GM21367 (cell line): Measurements from ENCODE around the gene ZNF525.
"Not testable (repeated sequence)": the region's sequence is repeated elsewhere in the genome, so short reads cannot be mapped to it uniquely, and the experiment has no call there.

Experiments used
- ATAC-seq: cut with Tn5 transposase; IDR thresholded peaks from one replicate; pipeline ENCODE4 v1.9.1; 2021; ENCODE audit not compliant: unreplicated experiment

The ZNF525 gene

GRCh38 chr19:53365134-53365898, at the start of gene ZNF525:
Gene ZNF525 (plus strand): TSS chr19:53365705. CDS start chr19:53372282, 6,577 bp downstream.
- peak; percentile 82 for ATAC-seq

DNA sequence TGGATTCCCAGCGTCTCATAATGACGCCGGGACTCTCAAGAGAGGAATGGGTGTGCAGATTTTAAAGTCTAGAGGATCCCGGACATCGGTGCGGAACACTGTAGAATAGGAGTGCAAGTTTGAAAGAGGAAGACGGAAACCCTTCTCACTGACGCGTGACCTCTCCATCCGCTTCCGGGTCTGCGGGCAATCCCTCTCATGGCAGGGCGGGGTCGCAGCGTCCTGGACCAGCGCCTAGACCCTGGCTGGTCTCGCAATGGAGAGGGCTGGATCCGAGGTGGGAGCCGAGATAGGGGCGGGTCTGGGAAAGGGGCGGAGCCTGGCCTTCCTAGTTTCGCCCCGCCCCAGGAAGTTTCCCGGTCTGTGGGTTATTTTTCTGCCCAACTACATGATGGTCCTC, 36.5 kb upstream of the ZNF525 start:
- no peak for ATAC-seq

DNA sequence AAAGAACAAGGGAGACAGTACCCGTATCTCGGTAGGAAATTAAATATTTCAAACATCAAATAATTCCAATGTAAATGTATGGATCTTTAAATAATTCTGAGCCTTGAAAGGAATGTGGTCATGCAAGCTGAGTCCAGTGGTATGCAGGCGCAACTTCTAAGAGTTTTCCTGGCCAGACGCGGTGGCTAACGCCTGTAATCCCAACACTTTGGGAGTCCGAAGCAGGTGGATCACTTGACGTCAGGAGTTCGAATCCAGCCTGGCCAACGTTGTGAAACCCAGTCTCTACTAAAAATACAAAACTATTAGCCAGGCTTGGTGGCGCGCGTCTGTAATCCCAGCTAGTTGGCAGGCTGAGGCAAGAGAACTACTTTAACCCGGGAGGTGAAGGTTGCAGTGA, 33.0 kb upstream of the ZNF525 start:
- no peak for ATAC-seq

DNA sequence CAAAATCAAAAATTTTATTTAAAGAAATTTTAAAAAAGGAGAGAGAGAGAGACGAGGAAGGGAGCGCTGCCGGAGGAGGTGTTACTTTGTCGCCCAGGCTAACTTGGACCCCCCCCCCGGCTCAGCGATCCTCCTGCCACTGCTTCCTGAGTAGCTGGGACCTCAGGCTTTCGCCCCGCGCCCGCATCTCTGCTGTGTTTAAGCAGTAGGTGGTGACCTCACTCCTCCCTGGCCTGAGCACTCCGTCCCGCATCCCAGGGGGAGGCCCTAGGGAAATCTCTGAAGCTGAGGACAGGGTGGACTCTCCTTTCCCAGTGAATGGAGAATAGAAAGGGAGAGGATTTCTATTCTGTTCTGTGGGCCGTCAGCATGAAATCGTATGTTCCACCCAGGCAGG, 32.4 kb upstream of the ZNF525 start:
- ATAC-seq = no peak

DNA sequence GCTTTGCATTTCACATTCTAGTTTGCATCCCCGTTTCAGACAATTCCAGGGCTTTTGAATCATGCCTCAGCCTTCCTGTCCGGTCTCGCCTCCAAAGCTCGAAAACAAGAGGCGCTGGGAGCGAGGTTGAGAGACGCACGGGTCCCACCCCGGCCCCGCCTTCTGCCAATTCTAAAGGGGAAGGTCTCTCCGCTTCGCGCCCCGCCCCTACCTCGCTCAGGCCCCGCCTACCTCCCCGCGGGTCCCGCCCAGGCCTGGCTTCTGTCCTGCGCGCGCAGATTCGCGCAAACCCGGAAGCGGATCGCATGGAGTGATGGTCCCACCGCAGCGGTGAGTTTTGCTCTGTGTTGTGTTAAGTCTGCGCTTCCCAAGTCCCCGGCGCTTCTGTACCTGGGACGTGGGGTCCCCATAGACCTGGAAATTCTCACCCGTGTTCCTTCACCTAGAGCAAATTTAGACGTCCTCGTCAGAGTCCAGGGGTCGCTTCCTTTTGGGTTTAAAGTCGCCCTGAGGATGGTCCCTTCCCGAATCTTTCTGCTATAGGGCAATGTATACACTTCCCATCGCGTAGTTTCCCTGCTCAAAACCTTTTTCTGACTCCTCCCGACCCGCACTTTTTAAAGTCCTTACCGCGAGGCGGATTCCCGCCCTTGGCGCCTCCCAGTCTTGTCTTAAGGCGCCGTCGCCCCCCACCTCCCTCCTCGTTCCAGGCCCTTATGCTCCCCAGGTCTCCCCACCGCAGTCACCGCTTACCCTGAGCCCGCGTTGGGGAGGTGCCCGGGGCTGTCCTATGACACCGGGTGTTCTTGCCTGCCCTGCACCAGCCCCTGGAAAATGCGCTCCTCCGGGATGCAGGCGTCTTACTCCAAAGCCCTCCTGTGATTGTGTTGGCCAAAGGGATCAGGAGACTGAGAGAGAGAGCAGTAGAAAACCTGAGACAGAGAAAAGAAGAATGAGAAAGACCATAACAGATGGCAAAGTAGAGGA, 31.7 kb upstream of the ZNF525 start, which contains the start of gene ZNF845:
Gene ZNF845, plus strand, starts transcription at position 287 of the 987 bp plus-strand sequence. CDS start 7,559 bp downstream, outside the sequence.
- ATAC-seq = peak; percentile 90

GRCh38 chr19:53344403-53344802, 21.1 kb upstream of the ZNF525 start:
- not testable (repeated sequence) for ATAC-seq

DNA sequence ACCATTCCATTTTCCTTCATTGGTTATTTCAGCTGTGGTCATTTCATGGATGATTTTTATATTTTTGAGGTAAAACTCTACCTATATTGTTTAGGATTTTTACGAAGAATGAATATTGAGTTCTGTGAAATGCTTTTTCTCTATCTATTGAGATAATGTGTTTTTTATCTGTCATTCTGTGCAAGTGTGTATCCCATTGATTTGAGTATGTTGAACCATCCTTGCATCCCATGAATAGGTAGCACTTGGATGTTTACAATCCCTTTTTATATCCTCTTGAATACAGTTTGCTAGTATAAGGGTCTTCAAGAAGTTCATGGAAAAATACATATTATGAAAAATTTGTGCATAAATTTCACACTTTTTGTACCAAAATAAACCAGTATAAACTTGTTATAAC, 9.8 kb upstream of the ZNF525 start:
- no peak for ATAC-seq

- no peak for ATAC-seq
These were observed 7.5 kb upstream of the ZNF525 start for GRCh38 chr19:53357821-53358581.

DNA sequence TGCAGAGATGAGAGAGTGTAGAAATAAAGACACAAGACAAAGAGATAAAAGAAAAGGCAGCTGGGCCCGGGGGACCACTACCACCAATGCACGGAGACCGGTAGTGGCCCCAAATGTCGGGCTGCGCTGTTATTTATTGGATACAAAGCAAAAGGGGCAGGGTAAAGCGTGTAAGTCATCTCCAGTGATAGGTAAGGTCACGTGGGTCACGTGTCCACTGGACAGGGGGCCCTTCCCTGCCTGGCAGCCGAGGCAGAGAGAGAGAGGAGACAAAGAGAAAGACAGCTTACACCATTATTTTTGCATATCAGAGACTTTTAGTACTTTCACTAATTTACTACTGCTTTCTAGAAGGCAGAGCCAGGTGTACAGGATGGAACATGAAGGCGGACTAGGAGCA, 5.4 kb upstream of the ZNF525 start:
- not testable (repeated sequence) for ATAC-seq

DNA sequence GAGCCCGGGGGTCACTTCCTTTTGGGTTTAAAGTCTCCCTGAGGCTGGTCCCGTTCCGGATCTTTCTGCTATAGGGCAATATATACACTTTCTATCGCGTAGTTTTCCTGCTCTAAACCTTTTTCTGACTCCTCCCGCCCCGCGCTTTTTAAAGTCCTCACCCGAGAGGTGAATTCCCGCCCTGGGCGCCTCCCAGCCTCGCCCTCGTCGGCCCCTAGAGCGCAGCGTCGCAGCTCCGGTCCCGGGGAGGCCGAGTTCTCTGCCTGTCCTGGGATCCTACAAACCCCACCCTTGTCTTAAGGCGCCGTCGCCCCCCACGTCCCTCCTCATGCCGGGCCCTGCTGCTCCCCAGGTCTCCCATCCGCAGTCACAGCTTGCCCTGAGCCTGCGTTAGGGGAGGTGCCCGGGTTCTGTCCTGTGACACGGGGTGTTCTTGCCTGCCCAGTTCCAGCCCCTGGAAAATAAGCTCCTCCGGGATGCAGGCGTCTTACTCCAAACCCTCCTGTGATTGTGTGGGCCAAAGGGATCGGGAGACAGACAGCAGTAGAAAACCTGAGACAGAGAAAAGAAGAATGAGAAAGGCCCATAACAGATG, 491 bp downstream of the ZNF525 start:
- peak; percentile 37 for ATAC-seq

- no peak for ATAC-seq
These were observed 6.7 kb downstream of the ZNF525 start for GRCh38 chr19:53372196-53372595.

DNA sequence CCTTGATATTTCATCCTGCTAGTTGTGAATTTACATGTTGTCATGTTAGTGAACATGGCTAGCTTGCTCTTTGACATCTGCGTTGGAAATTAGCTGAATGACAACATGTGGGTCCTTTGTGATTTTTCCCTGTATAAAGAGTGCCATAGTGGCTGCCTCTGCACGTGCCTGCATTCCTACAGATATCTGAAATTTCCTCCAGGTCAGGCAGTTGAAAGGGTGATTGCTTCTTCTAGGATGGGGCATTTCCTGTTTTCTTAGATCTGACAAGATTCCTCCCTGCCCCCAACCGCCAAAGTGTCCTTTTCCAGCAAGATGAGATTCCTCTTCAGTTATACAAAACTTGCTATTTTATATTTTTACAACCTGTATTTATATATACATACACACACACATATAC, 8.8 kb downstream of the ZNF525 start:
- ATAC-seq = no peak

DNA sequence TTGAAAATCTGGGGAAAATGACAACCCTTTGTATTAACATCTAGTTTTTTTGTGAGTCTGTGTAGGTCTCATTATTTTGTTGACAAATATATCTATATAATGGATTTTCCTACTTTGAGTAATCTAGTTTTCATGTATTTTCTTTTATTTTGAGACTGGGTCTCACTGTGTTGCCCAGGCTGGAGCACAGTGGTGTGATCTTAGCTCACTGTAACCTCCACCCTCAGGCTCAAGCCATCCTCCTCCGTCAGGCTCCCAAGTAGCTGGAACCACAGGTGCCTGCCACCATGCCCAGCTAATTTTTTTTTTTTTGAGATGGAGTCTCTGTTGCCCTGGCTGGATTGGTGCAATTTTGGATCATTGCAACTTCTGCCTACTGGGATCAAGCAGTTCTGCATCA, 9.2 kb downstream of the ZNF525 start:
- ATAC-seq = no peak

- no peak for ATAC-seq
These were observed 15.9 kb downstream of the ZNF525 start for GRCh38 chr19:53381376-53381775.

- ATAC-seq = no peak
These were observed 22.7 kb downstream of the ZNF525 start for GRCh38 chr19:53388168-53388567.

DNA sequence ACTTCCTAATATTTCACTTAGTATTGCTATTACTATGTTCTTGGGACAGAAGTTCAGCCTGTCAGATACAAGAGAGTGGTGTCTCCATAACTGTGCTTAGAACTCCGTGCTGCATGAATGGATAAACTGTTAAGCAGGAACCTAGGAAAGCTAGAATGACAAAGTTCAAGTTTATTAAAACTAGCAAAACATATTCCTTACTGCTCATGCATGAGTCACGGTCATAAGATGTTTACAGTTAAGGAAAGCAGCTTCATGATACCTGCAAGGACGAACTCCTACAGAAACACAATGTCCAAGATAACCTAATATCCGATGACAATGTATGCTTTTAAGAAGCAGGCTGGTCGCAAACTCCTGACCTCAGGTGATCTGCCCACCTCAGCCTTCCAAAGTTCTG, 23.4 kb downstream of the ZNF525 start:
- no peak for ATAC-seq

- no peak for ATAC-seq
These were observed 24.1 kb downstream of the ZNF525 start for GRCh38 chr19:53389571-53389970.

GRCh38 chr19:53389978-53390377, 24.5 kb downstream of the ZNF525 start:
- no peak for ATAC-seq

DNA sequence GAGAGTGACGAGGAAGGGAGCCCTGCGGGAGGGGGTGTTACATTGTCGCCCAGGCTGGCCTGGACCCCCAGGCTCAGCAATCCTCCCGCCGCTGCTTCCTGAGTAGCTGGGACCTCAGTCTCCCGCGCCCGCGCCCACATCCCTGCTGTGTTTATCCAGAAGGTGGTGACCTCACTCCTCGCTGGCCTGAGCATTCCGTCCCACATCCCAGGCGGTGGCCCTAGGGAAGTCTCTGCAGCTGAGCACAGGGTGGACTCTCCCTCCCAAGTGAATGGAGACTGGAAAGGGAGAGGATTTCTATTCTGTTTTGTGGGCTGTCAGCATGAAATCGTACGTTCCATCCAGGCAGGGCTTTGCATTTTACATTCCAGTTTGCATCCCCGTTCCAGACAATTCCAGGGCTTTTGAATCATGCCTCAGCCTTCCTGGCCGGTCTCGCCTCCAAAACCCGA, 29.0 kb downstream of the ZNF525 start:
- ATAC-seq = no peak

GRCh38 chr19:53394974-53395839, 29.7 kb downstream of the ZNF525 start, which contains the start of gene ZNF765:
Gene ZNF765 (plus strand): TSS chr19:53395149. CDS start chr19:53398016, 2,867 bp downstream.
- peak; percentile 72 for ATAC-seq
